NCI-H345 (cell line): ENCODE data around the gene C4orf50.
"Not testable (repeated sequence)": the region's sequence is repeated elsewhere in the genome, so short reads cannot be mapped to it uniquely, and the experiment has no call there.

ENCODE experiments used
- DNase-seq: peaks from one replicate; lab custom pipeline; 2025; lab: John Stamatoyannopoulos, UW

Gene C4orf50

DNA sequence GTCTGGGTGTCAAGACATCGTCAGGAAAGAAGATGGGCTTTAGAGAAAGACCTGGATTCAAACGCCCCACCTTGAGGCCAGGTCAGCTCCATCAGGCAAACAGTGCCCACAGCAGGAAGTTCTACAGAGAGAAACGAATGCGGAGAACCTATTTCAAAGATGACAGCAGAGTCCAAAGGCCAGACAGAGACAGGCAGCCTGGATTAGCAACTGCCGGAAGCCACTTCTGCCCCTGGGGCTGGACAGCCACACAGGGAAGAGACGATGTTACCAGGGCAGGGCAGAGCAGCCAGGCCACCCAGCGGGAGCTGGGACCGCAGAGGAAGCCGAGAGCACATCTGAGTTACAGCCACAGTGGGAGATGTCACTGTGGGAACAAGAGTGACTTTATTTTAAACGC, 1.2 kb downstream of the C4orf50 start:
- DNase-seq: no peak

GRCh38 chr4:6013564-6013963, 4.7 kb downstream of the C4orf50 start:
- DNase-seq: no peak

DNA sequence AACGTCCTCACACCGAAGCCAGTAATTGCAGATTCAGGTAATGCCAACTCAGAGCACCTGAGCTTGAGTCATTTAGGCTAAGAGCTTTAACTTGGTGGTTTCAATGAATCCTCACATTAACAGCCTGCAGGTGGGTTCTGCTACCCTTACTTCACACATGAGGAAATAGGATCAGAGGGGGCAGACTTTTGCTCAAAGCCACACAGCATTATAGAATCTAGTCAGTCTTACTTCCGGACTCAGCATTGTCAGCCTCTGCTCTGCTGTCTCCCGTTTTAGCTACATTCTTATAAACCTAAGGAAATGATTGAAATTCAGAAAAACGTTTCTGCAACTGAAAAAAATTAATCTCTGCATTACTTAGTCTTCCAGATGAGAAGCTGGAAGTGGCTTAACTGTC, 6.0 kb downstream of the C4orf50 start:
- DNase-seq: no peak

DNA sequence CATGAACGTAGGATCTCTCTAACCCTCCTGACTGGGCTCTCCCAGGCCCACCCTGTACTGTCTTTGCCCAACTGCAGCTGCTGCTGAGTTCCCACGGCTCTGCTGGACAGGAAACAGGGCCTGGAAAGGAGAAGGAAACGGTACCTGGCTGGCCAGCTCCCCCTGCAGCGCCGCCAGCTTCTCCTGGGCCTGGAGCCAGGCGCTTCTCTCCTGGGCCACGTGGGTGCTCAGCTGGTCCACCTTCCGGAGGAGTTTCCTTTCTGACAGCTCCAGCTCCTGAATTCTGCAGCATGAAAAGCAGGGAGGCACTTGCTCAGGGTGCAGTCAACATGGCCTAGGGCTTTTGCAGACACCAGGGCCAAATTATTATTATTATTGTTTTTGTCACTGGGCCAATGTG, 6.5 kb downstream of the C4orf50 start:
- DNase-seq: peak; percentile 36

- no peak for DNase-seq
These were observed 7.0 kb downstream of the C4orf50 start for GRCh38 chr4:6011271-6011671.

DNA sequence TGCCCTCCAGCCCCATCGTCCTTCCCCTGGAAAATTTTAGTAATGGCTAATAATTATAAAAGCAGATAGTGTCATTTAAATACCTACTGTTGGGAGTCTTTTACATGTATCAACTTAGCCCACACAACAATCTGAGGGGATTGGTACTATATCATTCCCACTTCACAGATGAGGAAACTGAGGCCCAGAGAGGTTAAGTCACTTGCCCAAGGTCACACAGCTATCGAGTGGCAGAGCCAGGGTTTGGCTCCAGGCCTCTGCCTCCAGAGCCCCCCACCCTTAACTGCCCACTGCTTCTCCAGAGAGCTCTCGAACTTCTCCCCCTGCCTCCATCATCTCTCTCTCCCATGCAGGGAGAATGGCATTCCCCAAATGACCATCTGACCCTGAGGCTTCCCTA, 7.4 kb downstream of the C4orf50 start:
- no peak for DNase-seq

DNA sequence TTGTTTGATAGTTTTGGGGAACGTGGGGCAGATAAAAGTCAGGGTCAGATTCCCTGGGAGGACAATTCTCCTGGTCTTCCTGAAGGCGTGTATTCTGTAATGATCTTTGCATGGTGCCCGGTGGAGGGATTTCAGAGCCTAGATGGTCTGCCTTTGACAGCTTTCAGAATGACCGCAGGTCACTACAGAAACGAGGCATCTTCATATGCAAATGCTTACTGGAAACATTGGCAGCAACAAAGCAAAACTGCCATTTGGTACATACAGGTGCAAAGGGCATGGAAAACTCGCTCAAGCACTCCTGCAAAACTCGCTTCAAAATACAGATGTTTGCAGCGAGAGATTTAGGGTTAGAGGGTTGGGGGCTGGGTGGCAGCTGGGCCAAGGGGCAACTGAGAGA, 8.8 kb downstream of the C4orf50 start:
- DNase-seq: no peak

GRCh38 chr4:6008766-6009385, 9.4 kb downstream of the C4orf50 start:
- peak; percentile 31 for DNase-seq

- no peak for DNase-seq
These were observed 10.1 kb downstream of the C4orf50 start for GRCh38 chr4:6008092-6008551.

DNA sequence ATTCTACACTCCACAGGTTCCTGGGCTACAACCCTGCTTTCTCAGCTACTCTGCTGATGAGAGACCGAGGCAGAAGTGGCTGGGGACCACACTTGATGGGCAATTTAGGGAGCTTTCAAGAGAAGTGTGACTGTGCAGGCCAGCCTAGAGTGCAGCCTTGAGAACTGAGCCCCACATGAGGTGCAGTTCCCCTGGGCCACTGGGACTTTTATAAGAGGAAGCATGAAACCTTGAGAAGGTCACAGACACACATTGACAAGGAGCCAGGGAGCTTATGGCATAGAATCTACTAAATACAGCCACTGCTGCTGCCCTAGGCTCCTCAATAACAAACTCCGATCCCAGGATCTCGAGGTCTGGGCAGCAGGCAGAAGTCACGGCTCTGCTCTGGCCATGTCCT, 13.1 kb downstream of the C4orf50 start:
- no peak for DNase-seq

DNA sequence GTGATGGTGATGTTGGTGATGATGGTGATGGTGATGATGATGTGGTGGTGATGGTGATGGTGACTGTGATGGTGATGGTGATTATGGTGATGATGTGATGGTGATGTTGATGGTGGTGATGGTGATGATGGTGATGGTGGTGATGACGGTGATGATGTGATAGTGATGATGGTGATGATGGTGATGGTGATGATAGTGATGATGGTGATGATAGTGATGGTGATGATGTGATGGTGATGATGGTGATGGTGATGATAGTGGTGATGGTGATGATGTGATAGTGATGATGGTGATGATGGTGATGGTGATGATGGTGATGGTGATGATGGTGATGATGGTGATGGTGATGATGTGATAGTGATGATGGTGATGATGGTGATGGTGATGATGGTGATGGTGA, 14.7 kb downstream of the C4orf50 start:
- not testable (repeated sequence) for DNase-seq

- no peak for DNase-seq
These were observed 15.3 kb downstream of the C4orf50 start for GRCh38 chr4:6002926-6003325.

GRCh38 chr4:6002492-6002833, 15.8 kb downstream of the C4orf50 start:
- no peak for DNase-seq

GRCh38 chr4:6001680-6002491, 16.3 kb downstream of the C4orf50 start:
- DNase-seq: no peak

- DNase-seq: no peak
These were observed 18.3 kb downstream of the C4orf50 start for GRCh38 chr4:5999830-6000365.

DNA sequence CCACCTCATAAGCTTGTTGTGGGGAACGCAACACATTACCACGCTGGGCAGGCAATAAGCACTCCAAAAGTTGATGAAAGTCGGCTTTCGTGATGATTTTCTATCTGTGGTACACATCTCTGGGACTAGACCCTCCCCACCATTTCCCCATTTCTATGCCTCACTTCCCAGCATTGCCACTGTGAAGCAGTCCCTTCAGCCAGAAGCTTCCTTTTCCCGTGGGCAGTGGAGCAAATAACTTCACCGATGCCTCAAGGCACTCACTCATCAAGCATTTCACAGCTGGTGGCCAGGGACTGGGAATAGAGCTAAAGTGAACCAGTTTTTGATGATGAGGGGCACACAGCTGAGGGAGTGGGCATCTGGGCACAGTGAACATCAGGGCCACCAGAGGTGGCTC, 18.9 kb downstream of the C4orf50 start:
- DNase-seq: no peak

GRCh38 chr4:5998333-5998936, 19.8 kb downstream of the C4orf50 start:
- peak; percentile 71 for DNase-seq

DNA sequence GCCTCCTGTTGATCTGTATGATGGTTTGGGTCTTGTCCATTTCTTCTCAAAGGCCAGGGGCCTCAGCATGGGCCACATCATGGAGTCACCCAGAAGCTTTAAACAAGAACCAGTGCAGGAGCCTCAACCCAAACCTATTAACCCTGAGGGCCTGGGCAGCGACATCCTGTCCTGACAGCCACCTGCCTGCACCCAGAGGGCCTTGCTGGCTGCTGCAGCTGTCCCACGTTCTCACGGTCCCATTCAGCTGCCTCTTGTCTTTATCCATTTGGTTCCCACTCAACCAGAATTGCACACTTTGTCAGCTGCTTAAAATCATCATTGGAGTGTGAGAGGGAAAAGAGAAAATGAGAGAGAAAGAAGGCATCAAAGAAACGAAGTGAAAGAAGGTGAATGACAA, 21.6 kb downstream of the C4orf50 start:
- DNase-seq: peak; percentile 39

GRCh38 chr4:5995901-5996623, 22.2 kb downstream of the C4orf50 start:
- DNase-seq: peak; percentile 19

GRCh38 chr4:5993876-5994811, 24.1 kb downstream of the C4orf50 start:
- DNase-seq: peak; percentile 32

GRCh38 chr4:5993346-5993745, 24.9 kb downstream of the C4orf50 start:
- DNase-seq: not testable (repeated sequence)
